Stomach smooth muscle (tissue), 2 donors: ENCODE data around the gene TRIM46.
"Not testable (repeated sequence)": the region's sequence is repeated elsewhere in the genome, so short reads cannot be mapped to it uniquely, and the experiment has no call there.

Experiments used
- H3K27ac ChIP-seq: one replicate; pipeline ENCODE4 v1.7.0; 2013; ENCODE audit warnings: mild to moderate bottlenecking, low read length, inconsistent platforms
- H3K27me3 ChIP-seq, 2 donors: one replicate each; pipeline ENCODE4 v1.7.0; 2013; ENCODE audit warnings: low read length in 2 of 2; ENCODE audit not compliant: insufficient read depth in 2 of 2, control insufficient read depth in 1 of 2
- H3K36me3 ChIP-seq, 2 donors: one replicate each; pipeline ENCODE4 v1.7.0; 2013; ENCODE audit warnings: low read length in 2 of 2; ENCODE audit not compliant: control insufficient read depth in 2 of 2, insufficient read depth in 2 of 2
- H3K4me1 ChIP-seq: one replicate; pipeline ENCODE4 v1.7.0; 2013; ENCODE audit warnings: low read length; ENCODE audit not compliant: control insufficient read depth, insufficient read depth
- H3K4me3 ChIP-seq, 2 donors: one replicate each; pipeline ENCODE4 v1.7.0; 2013; ENCODE audit warnings: low read length in 2 of 2
- H3K9ac ChIP-seq, 2 donors: one replicate each; pipeline ENCODE4 v1.7.0; 2013; ENCODE audit warnings: low read length in 2 of 2, mild to moderate bottlenecking in 1 of 2
- H3K9me3 ChIP-seq, 2 donors: one replicate each; pipeline ENCODE4 v1.7.0; 2013; ENCODE audit warnings: low read length in 2 of 2; ENCODE audit not compliant: control insufficient read depth in 2 of 2
- donor health status: healthy.
- donor health status: Pancreatic carcinoma.

TRIM46 gene

DNA sequence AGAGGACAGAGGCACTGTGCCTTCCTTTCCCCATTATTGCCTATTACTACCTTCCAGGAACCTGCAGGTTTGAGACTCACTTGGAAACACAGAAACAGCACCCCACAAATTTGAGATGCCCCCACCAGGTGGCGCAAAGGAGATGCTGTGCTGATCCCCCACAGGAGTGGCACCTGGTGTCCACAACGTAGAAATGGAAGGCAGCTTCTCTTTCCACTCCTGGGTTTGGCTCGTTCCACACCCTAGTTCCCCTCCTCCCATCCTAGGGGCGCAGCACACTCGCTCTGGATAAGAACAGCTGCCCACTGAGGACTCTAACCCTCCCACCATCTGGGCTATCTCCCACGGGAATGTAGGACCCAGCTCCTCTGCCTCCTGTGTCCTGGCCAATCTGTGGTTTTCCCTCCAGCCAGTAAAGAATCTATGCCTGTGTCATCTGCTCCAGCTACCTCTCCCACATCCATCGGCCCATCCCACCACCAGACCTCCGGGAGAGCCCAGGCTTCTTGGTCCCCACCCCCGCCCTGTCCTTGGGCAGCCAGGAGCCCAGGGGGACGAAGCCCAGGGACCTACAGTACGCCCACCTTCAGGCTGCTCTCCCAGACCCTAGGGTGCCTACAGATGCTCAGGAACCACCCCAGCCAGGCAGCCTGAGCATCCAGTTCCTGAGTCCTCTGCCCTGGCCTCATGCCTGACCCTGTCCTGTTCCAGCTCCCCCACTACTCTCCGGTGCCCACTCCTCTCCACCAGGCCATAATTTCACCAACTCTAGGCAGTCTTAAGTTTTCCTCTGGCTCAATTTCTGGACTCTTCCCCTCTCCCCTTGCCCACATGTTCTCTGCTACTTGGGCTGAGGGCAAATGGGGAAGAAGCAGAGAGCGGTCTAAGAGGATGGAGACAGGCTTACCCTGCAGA, 33.5 kb downstream of the TRIM46 start:
- peak overlapping the region; percentile 68 to 95 for H3K4me3 ChIP-seq
- H3K27me3 ChIP-seq = no peaks in the 10 kb centered on the region
- H3K9me3 ChIP-seq = no peaks in the 10 kb centered on the region
- peaks cover 52% of the 10 kb centered on the region for H3K4me1 ChIP-seq
- peaks cover 17 to 24% of the 10 kb centered on the region in 2 donors for H3K36me3 ChIP-seq
- H3K27ac ChIP-seq = peak overlapping the region; percentile 99
- peak overlapping the region; percentile 76 to 94 for H3K9ac ChIP-seq

DNA sequence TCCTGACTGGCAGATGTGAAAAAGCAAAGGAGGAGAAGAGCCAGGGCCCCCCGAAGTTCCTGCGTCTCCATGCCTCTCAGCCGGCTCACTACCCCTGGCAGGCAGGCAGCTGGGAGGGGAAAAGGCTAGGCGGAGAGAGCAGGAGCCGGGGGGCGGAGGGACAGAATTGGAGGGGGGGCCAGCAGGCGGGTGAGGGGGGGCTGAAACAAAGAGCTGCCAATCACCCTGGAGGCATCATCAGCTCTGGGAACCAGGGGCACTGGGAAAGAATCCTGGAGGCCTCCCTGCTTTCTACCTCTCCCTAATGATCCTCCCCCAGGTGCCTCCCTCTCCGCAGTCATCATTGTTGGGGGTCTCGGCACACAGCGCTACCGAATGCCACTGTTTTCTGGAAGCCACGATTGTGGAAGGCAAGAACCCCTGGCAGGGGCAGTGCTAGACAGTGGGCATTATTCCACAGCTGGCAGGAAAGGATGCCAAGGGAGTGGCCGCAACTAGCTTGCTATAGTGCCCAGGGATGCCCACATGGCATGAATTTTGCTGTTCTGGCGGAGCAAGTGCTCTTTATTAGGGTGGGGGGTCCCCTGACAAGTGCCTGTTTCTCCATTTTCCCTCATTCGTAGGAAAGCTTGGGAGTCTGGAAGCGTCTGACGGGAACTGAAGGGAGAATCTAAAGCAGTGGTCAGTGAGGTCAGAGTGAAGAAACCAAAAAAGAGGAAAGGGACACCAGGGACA, 34.3 kb downstream of the TRIM46 start, which contains the start of gene THBS3:
TSS of gene THBS3 (minus strand) at position 92 of the 735 bp plus-strand sequence. CDS start at position 71, 21 bp downstream.
- peak within 1 kb of the TSS; percentile 99 for H3K27ac ChIP-seq
- H3K27me3 ChIP-seq = no peaks in the 10 kb centered on the region
- H3K9me3 ChIP-seq = no peaks in the 10 kb centered on the region
- H3K4me3 ChIP-seq = peak within 1 kb of the TSS; percentile 76 to 95
- peak within 1 kb of the TSS; percentile 94 to 96 for H3K9ac ChIP-seq
- peaks cover 52% of the 10 kb centered on the region for H3K4me1 ChIP-seq
- peaks cover 14 to 17% of the 10 kb centered on the region in 2 donors for H3K36me3 ChIP-seq

DNA sequence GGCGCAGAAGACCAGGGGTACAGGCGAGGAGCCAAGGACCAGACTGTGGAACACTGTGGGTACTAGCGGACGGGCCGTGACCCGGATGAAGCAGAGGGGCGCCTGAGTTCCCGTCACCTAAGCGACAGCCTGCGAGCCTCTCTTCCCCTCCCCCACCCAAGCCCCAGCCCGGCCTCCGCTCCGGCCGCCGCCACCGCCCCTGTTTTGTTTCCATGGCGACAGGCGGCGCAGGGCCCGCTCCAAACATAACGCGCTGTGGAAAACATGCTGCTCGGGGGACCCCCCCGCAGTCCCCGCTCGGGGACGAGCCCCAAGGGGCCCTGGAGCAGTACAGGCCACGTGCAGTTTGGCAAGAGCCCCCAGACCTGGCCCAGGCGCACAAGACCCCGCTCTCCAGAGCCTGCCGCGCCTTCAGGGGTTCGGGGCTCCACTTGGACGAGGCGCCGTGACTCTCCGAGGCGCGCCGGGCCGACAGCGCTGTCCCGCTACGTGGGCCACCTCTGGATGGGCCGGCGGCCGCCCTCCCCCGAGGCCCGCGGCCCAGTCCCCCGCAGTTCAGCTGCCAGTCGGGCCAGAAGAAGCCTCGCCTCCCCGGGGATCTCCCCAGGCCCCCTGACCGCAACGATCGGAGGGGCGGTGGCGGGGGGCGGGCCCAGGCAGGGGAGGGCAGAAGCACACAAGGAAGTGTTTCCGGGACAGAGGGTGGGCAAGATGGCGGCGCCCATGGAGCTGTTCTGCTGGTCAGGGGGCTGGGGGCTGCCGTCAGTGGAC, 35.1 kb downstream of the TRIM46 start, which contains the start of gene MTX1:
TSS of gene MTX1 (plus strand) at position 155 of the 771 bp plus-strand sequence. CDS start at position 265, 110 bp downstream.
- H3K9me3 ChIP-seq = no peaks in the 10 kb centered on the region
- peaks cover 52% of the 10 kb centered on the region for H3K4me1 ChIP-seq
- peak within 1 kb of the TSS; percentile 99 for H3K27ac ChIP-seq
- peak within 1 kb of the TSS; percentile 76 to 95 for H3K4me3 ChIP-seq
- no peaks in the 10 kb centered on the region for H3K27me3 ChIP-seq
- H3K9ac ChIP-seq = peak within 1 kb of the TSS; percentile 94 to 96
- peaks cover 8 to 12% of the 10 kb centered on the region in 2 donors for H3K36me3 ChIP-seq

DNA sequence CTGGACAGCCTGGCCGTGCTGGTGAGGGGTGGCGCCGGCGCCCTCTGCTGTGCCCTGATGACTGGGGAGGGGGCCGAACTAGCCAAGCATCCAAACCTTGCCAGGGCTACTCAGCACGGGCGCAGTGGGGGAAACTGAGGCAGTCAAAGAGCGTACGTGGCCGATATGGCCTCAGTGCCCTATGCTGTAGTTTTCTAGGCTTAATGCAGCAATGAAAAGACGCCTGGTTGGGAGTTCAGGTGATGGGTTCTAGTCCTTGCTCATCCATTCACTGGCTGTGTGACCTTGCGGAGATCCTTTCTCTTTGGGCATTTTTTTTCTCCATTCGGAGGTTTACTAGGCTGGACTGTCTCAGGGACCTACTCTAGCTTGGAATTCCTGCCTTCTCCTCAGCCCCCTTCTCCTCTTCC, 35.7 kb downstream of the TRIM46 start:
- no peaks in the 10 kb centered on the region for H3K9me3 ChIP-seq
- peak overlapping the region; percentile 76 to 95 for H3K4me3 ChIP-seq
- peaks cover 52% of the 10 kb centered on the region for H3K4me1 ChIP-seq
- H3K9ac ChIP-seq = peak overlapping the region; percentile 94
- peak overlapping the region; percentile 99 for H3K27ac ChIP-seq
- no peaks in the 10 kb centered on the region for H3K27me3 ChIP-seq
- H3K36me3 ChIP-seq = peaks cover 8 to 11% of the 10 kb centered on the region in 2 donors

DNA sequence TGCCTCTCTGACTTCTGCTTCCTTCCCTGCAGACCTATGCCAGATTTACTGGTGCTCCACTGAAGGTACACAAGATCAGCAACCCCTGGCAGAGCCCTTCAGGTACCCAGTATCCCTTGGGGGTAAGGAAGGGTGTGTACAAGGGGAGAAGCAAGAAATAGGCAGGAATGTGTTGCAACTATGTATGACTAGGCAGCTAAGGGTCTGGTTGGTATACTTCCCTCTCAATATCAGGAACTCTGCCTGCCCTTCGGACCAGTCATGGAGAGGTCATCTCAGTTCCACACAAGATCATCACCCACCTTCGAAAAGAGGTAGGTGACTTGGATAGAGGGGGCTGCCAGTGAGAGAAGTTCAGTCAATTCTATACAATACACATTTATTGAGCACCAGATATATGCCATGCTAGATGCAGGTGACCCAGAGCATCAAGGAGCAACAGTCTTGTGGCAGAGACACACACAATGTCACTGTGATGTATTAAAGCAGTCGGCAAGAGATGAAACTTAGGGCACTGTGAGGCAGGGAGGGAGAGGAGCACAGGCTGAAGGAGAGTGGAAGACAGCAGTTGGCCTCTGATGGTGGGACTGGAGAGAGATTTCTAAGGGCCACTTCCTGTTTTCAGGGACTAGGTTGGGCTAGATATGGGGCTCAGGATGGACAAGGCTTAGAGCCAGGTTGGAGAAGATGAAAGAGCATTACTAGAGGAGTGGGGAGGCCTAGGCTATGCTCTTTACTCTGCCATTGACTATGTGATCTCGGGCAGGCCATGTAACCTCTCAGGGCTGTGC, 36.9 kb downstream of the TRIM46 start:
- Histone ChIP-seq H3K36me3 (peaks cover 3 to 13% of the 10 kb centered on the region in 2 donors), H3K27me3 (no peaks in the 10 kb centered on the region), H3K4me3 (no peak overlapping the region), H3K9ac (no peak overlapping the region), H3K9me3 (no peaks in the 10 kb centered on the region), H3K27ac (peak overlapping the region; percentile 49), H3K4me1 (peaks cover 47% of the 10 kb centered on the region)

DNA sequence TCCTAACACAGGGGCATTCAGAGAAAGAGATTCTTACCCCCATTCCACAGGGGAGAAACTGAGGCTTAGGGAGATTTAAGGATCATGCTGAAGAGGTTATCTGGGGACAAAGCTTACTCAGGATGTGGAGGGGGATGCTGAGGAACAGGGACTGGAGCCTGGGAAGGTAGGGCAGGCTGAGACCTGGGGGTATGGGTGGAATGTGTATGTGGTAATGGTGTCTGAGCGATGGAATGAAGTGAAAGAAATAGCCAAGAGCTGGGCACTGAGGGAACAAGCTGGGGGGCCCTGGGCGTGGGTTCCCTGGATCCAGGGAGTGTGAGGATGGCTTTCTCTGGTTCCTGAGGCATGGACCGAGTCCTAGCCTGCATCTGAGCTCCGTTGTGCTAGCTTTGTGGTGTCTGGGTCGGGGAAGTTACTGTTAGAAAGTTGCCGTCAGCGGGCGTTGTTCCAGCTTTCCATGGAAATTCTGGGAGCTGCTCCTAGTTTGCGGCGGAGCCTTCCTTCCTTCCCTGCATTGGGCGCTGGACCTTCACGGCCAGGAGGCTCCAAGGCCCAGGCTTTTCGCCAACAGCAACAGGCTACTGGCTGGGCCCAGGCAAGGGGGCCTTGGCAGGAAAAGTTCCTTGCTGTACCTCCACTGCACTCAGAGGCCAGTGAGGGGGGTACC, 37.9 kb downstream of the TRIM46 start:
- H3K4me1 ChIP-seq = peaks cover 39% of the 10 kb centered on the region
- H3K9me3 ChIP-seq, H3K9ac ChIP-seq, H3K27me3 ChIP-seq, H3K36me3 ChIP-seq, H3K4me3 ChIP-seq: not testable (repeated sequence)
- H3K27ac ChIP-seq = peak overlapping the region; percentile 49

DNA sequence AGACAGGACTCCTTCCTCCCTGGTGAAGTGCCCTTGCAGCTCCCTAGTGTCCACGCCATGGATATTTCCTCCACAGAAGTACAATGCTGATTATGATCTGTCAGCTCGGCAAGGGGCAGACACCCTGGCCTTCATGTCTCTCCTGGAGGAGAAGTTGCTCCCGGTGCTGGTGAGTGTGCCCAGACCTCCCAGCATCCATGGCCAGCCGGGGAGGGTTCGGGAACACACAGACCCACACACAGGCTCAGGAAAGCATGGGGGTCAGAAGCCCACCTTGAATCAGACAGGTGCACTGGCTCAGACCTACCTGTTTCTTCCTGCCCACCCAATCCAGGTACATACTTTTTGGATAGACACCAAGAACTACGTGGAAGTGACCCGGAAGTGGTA, 38.4 kb downstream of the TRIM46 start:
- H3K4me1 ChIP-seq = peaks cover 34% of the 10 kb centered on the region
- not testable (repeated sequence) for H3K9ac ChIP-seq, H3K27ac ChIP-seq, H3K4me3 ChIP-seq, H3K27me3 ChIP-seq, H3K36me3 ChIP-seq, H3K9me3 ChIP-seq

DNA sequence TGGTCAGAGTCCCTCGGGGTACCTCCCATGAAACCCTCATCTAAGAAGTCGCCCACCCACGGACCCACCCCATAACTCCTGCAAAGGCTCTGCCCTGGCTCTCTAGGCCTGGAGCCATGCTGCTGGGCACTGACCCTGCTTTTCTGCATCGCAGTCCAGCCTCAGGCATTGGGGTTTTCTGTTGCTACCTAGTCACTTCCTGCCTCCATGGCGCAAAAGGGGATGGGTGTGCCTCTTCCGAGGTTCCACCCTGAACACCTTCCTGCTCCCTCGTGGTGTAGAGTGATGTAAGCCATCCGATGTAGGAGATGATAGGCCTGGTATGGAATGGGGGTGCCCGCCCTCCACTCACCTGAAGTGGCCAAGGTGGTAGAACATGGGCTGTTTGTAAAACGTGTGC, 41.1 kb downstream of the TRIM46 start:
- not testable (repeated sequence) for H3K4me3 ChIP-seq, H3K9ac ChIP-seq, H3K27ac ChIP-seq, H3K27me3 ChIP-seq, H3K36me3 ChIP-seq, H3K9me3 ChIP-seq
- peaks cover 15% of the 10 kb centered on the region for H3K4me1 ChIP-seq

DNA sequence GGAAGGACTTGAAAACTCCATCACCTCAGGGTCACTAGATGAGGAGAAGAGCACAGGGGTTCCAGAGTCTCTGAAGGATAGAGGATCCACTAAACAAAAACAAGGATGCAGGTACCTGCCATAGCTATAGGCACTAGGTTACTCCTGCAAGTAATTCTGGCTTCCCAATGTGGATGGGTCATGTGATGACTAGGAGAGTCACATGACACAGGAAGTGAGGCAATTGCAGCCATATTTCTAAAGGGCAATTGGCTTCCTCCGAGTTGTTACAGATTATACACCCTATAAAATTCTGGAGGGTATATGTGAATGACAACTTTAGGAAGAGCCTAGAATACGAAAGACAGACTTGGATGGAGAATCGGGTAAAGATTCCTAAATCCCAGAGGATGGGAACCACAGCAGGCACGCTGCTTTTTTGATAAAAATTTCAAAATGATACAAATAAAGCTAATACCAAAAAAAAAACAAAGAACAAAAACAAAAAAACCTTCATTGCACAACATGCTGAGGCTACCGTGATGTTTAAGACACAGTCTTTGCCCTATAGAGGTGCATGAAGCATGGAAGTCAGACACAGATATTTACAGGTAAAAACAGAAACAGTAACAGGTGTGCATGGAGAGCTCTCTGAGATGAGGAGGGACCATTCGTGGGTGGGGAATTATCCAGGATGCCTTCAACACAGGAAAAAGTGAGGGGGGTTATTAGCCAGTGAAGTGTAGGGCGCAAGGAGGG, 45.4 kb downstream of the TRIM46 start:
- H3K27me3 ChIP-seq = no peaks in the 10 kb centered on the region
- peak overlapping the region in 1 of 2 donors; percentile 42 for H3K9ac ChIP-seq
- peaks cover 0 to 2% of the 10 kb centered on the region in 2 donors for H3K36me3 ChIP-seq
- H3K4me3 ChIP-seq = peak overlapping the region; percentile 40 to 44
- H3K9me3 ChIP-seq = no peaks in the 10 kb centered on the region
- peaks cover 5% of the 10 kb centered on the region for H3K4me1 ChIP-seq
- H3K27ac ChIP-seq = peak overlapping the region; percentile 24
